Gastroesophageal sphincter (tissue), 3 donors: ENCODE data around the gene RAB43.

ENCODE experiments used
- POLR2A ChIP-seq, 2 donors: fragments of 450-650 bp; IDR thresholded peaks; one replicate each; pipeline ENCODE4 v1.6.1; 2017; ENCODE audit warnings: antibody characterized with exemption in 2 of 2, mild to moderate bottlenecking in 2 of 2, moderate library complexity in 1 of 2
- POLR2AphosphoS5 ChIP-seq: sonication (generic); formaldehyde crosslinking; IDR thresholded peaks from one replicate; pipeline ENCODE4 v1.6.1; 2017; ENCODE audit warnings: antibody characterized with exemption
- TF ChIP-seq, protein P1 (sequence below), 4 experiments: fragments of 200-600 bp in 2 of 4; fragments of 450-650 bp in 2 of 4; sonication (generic) in 1 of 4; IDR thresholded peaks; one replicate each; pipeline ENCODE4 v1.5.1; 2017 to 2019; ENCODE audit warnings: antibody characterized with exemption in 4 of 4, mild to moderate bottlenecking in 2 of 4, moderate library complexity in 2 of 4

DNA sequence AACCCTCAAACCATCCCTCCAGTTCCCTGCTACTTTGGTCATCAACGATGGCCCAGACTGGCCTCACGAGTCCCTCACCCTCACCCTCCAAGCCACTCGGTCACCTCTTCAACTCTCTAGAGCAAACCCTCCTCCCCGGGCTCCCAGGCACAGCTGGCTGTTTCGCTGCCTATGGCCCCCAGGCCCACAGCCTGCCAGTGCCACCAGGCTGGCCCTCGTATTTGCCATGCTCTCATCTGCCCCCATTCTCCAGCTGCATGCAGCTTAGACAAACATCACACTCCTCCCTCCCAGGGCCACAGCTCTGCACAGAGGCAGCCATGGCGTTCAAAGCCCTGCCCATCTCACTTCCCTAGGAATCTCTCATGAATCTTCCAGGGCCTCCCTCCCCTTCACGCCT lies 13.8 kb downstream of the RAB43 start:
- TF ChIP-seq, protein P1, sequence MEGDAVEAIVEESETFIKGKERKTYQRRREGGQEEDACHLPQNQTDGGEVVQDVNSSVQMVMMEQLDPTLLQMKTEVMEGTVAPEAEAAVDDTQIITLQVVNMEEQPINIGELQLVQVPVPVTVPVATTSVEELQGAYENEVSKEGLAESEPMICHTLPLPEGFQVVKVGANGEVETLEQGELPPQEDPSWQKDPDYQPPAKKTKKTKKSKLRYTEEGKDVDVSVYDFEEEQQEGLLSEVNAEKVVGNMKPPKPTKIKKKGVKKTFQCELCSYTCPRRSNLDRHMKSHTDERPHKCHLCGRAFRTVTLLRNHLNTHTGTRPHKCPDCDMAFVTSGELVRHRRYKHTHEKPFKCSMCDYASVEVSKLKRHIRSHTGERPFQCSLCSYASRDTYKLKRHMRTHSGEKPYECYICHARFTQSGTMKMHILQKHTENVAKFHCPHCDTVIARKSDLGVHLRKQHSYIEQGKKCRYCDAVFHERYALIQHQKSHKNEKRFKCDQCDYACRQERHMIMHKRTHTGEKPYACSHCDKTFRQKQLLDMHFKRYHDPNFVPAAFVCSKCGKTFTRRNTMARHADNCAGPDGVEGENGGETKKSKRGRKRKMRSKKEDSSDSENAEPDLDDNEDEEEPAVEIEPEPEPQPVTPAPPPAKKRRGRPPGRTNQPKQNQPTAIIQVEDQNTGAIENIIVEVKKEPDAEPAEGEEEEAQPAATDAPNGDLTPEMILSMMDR (IDR thresholded peaks at IDR 0.05): no peak
- TF ChIP-seq POLR2A (IDR thresholded peaks at IDR 0.05) (no peak), POLR2AphosphoS5 (no peak)
